Tibial artery (tissue), 4 donors: ENCODE data around the gene LHPP.

ENCODE experiments used
- DNase-seq, 2 donors: peaks; one replicate each; pipeline ENCODE4 v3.0.0-alpha.2; 2019
- H3K27ac ChIP-seq, 2 donors: fragments of 200-600 bp; sonication (generic) in 1 of 2; 1 replicate in 1 of 2; 2 replicates in 1 of 2; pipeline ENCODE4 v1.5.1; 2018 to 2019; ENCODE audit warnings: mild to moderate bottlenecking in 1 of 2
- H3K27me3 ChIP-seq, 2 donors: fragments of 200-600 bp; sonication (generic) in 1 of 2; one replicate each; pipeline versions ENCODE4 v1.5.1 to v1.6.0; 2016 to 2019
- H3K36me3 ChIP-seq, 3 donors: fragments of 200-600 bp; sonication (generic) in 2 of 3; one replicate each; pipeline ENCODE4 v1.5.1; 2016 to 2019; ENCODE audit warnings: mild to moderate bottlenecking in 2 of 3
- H3K4me1 ChIP-seq, 4 donors: fragments of 200-600 bp; sonication (generic) in 2 of 4; 1 replicate in 3 of 4; 2 replicates in 1 of 4; pipeline ENCODE4 v1.5.1; 2016 to 2019
- H3K4me3 ChIP-seq, 2 donors: fragments of 200-600 bp; sonication (generic) in 1 of 2; 1 replicate in 1 of 2; 2 replicates in 1 of 2; pipeline ENCODE4 v1.5.1; 2018 to 2019; ENCODE audit warnings: mild to moderate bottlenecking in 2 of 2
- H3K9me3 ChIP-seq, 3 donors: fragments of 200-600 bp; sonication (generic) in 1 of 3; one replicate each; pipeline ENCODE4 v1.5.1; 2016 to 2019
- CTCF ChIP-seq, 2 experiments: fragments of 200-600 bp in 1 of 2; fragments of 450-650 bp in 1 of 2; IDR thresholded peaks; one replicate each; pipeline ENCODE4 v1.5.1; 2017 to 2019; ENCODE audit warnings: antibody characterized with exemption in 2 of 2, mild to moderate bottlenecking in 1 of 2, moderate library complexity in 1 of 2
- intact Hi-C: fragments of 100-400 bp; cut with DNase I; formaldehyde crosslinking; loops from one replicate; pipeline ENCODE4 v1.15.0; 2023; ENCODE audit warnings: low total_unique reads

The LHPP gene

DNA sequence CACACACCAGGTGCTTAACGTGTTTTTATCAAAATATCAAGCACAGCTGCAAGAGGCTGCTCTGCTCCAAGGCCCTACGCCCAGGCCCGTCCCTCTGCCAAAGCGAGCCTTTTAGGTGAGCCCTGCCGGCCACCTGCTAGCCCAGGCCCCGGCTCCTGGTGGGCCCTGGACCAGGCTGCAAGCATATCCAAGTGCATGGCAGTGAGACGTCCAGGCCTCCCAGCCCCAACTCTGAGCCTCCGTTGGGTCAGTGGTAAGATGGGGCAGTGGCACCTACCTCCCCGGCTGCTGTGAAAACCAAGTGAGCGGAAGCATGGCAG lies 136.2 kb downstream of the LHPP start:
- no peak for DNase-seq
- TF ChIP-seq CTCF (IDR thresholded peaks at IDR 0.05), result no peak
- H3K4me3 ChIP-seq, result no peak overlapping the region
- no peaks in the 10 kb centered on the region for H3K27me3 ChIP-seq
- no peaks in the 10 kb centered on the region for H3K36me3 ChIP-seq
- H3K4me1 ChIP-seq, result no peaks in the 10 kb centered on the region
- H3K9me3 ChIP-seq, result no peaks in the 10 kb centered on the region
- intact Hi-C loops, result no loop called here
- H3K27ac ChIP-seq, result no peak overlapping the region

DNA sequence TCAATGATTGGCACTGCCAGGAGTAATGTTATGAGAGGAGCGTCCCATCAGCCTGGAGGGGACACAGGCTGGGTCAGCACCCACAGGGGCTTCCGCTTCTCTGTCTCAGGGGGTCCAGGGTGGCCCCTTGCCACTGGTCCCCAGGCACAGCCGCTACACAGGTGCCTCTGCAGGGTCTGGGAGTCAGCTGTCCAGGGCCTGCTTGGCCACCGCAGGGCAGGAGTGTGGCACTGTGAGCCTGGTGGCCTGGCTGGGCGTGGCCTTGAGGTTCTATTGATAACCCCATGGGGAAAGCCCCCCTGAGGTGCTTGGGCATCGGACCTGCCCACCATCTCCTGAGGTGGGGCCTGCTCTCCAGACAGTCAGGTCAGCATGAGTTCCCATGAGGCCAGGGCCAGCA lies 136.6 kb downstream of the LHPP start:
- intact Hi-C loops, result no loop called here
- no peaks in the 10 kb centered on the region for H3K9me3 ChIP-seq
- H3K36me3 ChIP-seq, result no peaks in the 10 kb centered on the region
- H3K27me3 ChIP-seq, result no peaks in the 10 kb centered on the region
- no peak for TF ChIP-seq CTCF (IDR thresholded peaks at IDR 0.05)
- no peak overlapping the region for H3K27ac ChIP-seq
- no peaks in the 10 kb centered on the region for H3K4me1 ChIP-seq
- DNase-seq, result no peak
- no peak overlapping the region for H3K4me3 ChIP-seq

GRCh38 chr10:124598773-124599587 lies 137.4 kb downstream of the LHPP start:
- Histone ChIP-seq H3K4me3 (no peak overlapping the region), H3K27me3 (no peaks in the 10 kb centered on the region), H3K27ac (no peak overlapping the region), H3K36me3 (no peaks in the 10 kb centered on the region), H3K4me1 (no peaks in the 10 kb centered on the region), H3K9me3 (no peaks in the 10 kb centered on the region)
- no peak for TF ChIP-seq CTCF (IDR thresholded peaks at IDR 0.05)
- intact Hi-C loops, result no loop called here
- DNase-seq, result no peak

DNA sequence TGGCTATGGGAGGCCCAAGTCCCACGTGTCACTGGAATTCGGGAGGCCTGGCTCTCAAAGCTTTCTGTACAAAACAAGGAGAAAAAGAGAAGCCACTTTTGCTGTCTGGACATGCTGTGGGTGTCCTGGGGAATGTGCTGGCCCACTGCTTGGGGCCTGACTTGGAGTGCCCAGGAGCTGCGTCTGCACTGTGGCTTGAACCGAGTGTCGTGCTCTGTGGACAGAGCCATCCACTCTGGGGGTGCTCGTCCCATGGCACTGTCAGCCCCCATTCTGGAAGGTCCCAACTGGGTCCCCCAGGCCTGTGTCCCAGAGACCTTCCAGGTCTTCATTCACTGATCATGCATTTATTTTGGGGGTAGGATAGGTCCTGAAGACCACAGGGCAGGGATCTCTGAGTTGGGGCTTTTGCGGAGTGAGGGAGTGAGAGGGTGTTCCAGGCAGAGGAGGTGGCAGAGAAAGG lies 138.0 kb downstream of the LHPP start:
- intact Hi-C loops, result no loop called here
- DNase-seq, result no peak
- no peak overlapping the region for H3K27ac ChIP-seq
- no peaks in the 10 kb centered on the region for H3K27me3 ChIP-seq
- H3K4me3 ChIP-seq, result no peak overlapping the region
- no peaks in the 10 kb centered on the region for H3K4me1 ChIP-seq
- H3K36me3 ChIP-seq, result no peaks in the 10 kb centered on the region
- no peaks in the 10 kb centered on the region for H3K9me3 ChIP-seq
- no peak for TF ChIP-seq CTCF (IDR thresholded peaks at IDR 0.05)

DNA sequence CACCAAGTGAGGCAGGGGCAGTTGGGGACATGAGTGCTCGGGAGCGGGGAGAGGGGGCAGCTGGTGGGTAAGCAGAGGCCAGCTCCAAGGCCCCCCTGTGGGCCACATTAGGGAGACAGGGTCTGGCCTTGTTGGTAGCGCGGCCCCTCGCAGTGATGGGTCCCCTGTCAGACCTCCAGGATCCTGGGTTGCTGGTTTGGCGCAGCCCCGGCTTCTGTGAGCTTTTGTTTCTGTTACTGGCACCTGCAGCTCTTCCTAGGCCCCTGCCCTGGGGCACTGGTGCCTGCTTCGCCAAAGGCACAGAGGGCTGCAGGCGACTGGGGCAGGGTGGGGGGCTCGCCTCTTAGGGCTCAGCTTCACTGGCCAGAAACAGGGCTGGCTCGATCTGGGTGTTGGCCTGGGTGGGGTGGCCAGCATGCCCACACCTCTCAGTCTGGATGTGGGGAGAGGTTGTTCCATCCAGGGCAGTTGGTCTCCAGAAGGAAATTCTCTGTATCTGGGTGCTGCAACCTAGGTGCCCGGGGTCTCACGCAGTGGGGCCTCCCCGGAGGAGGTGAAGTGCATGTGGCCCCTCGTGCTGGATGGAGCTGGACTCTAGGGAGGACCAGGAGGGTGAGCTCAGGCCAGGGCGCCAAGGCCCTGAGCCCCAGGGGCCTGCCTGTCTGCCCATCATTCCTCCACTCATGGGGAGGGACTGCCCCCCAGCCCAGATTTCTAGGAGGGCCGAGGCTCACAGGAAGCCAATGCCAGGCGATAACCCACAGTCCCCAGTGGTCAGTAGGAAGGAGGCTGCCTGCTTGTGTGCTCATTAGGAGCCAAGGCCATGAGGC lies 138.6 kb downstream of the LHPP start:
- H3K9me3 ChIP-seq, result no peaks in the 10 kb centered on the region
- H3K4me1 ChIP-seq, result no peaks in the 10 kb centered on the region
- H3K27ac ChIP-seq, result no peak overlapping the region
- H3K4me3 ChIP-seq, result no peak overlapping the region
- intact Hi-C loops, result no loop called here
- TF ChIP-seq CTCF (IDR thresholded peaks at IDR 0.05), result no peak
- no peak for DNase-seq
- no peaks in the 10 kb centered on the region for H3K36me3 ChIP-seq
- H3K27me3 ChIP-seq, result no peaks in the 10 kb centered on the region
